Breast epithelium (tissue), 3 donors: ENCODE results near the gene RABGAP1L.

Experiments
- CTCF ChIP-seq, 3 donors: fragments of 450-650 bp; IDR thresholded peaks; one replicate each; pipeline ENCODE4 v1.5.1; 2016 to 2017; ENCODE audit warnings: antibody characterized with exemption in 3 of 3, mild to moderate bottlenecking in 3 of 3, moderate library complexity in 3 of 3
- POLR2A ChIP-seq: fragments of 450-650 bp; IDR thresholded peaks from one replicate; pipeline ENCODE4 v1.6.1; 2016; ENCODE audit warnings: antibody characterized with exemption, mild to moderate bottlenecking, moderate library complexity
- POLR2AphosphoS5 ChIP-seq, 3 donors: sonication (generic); formaldehyde crosslinking; IDR thresholded peaks; one replicate each; pipeline ENCODE4 v1.6.1; 2017; ENCODE audit warnings: antibody characterized with exemption in 3 of 3

- TF ChIP-seq CTCF (IDR thresholded peaks at IDR 0.05) = no peak
- no peak for TF ChIP-seq POLR2A
- TF ChIP-seq POLR2AphosphoS5 (IDR thresholded peaks at IDR 0.05) = no peak
Observed at GRCh38 chr1:175000697-175001187, 841.4 kb downstream of the RABGAP1L start.
